ENCODE measurements around the gene AUNIP. TPM values are rescaled to one million over a fixed set of nuclear protein-coding genes. Genes with fewer than 3 reads are reported as not detected.

Gene AUNIP
- total RNA-seq, 6 donors from 2014 or later, result 0.43 to 1.1 (median 0.74) TPM; not detected in 3

- WGBS, 2 donors, result 89 to 91% methylated on average over 17 to 24 of the region's 24 CpGs
- TF ChIP-seq POLR2A (IDR thresholded peaks at IDR 0.05) (no peak), EP300 (IDR thresholded peaks at IDR 0.05) (no peak), CTCF (IDR thresholded peaks at IDR 0.05) (no peak), POLR2AphosphoS5 (IDR thresholded peaks at IDR 0.05) (no peak)
- no peaks in the 10 kb centered on the region for H3K9me3 ChIP-seq
- no peak for ATAC-seq (ENCODE audit: low FRiP score in 2 of 2)
- peak in 1 of 2 donors; percentile 51 for DNase-seq
- no peaks in the 10 kb centered on the region for H3K27me3 ChIP-seq
- H3K27ac ChIP-seq, result peak overlapping the region in 3 of 4 donors; percentile 2 to 35 (median 12)
- no peak overlapping the region for H3K4me3 ChIP-seq
- H3K36me3 ChIP-seq, result peaks cover 7 to 53% (median 43%) of the 10 kb centered on the region in 4 donors
- H3K4me1 ChIP-seq, result peaks cover 10 to 30% (median 24%) of the 10 kb centered on the region in 4 donors
These were observed 43.8 kb downstream of the AUNIP start for GRCh38 chr1:25815208-25816111.

DNA sequence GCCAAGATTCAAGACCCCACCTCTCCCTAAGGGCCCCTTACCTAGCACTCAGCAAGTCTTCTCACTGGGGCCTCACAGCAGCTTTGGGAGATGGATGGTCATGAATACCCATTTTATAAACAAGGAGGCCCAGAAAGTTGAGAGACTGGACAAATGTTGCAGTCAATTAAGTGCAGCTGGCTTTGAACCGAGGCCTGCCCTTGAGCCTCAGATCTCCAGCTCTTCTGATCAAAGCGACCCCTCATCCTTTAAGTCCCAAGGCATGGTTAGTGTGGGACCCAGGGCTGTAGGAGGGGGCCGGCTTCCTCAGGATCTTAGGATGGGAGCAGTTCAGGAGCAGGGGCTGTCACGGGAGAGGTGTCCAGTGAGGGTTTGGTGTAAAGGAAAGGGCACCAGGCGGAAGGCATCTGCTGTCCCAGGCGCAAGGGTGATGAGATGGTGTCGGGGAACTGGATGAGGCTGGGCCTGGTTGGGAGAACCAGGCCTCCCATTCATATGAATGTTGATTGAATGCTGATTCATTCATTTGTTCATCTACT lies 44.6 kb downstream of the AUNIP start:
- Histone ChIP-seq H3K27ac (no peak overlapping the region), H3K4me1 (peaks cover 10 to 32% (median 24%) of the 10 kb centered on the region in 4 donors), H3K36me3 (peaks cover 7 to 60% (median 47%) of the 10 kb centered on the region in 4 donors), H3K27me3 (no peaks in the 10 kb centered on the region), H3K9me3 (no peaks in the 10 kb centered on the region), H3K4me3 (no peak overlapping the region)
- TF ChIP-seq POLR2AphosphoS5 (IDR thresholded peaks at IDR 0.05), result no peak
- 91 to 93% methylated on average over 7 of the region's 7 CpGs for WGBS, 2 donors
- ATAC-seq (ENCODE audit: low FRiP score in 2 of 2) (no peak), DNase-seq (no peak)

- H3K4me3 ChIP-seq, result no peak overlapping the region
- no peak overlapping the region for H3K27ac ChIP-seq
- H3K27me3 ChIP-seq, result no peaks in the 10 kb centered on the region
- H3K9me3 ChIP-seq, result no peaks in the 10 kb centered on the region
- TF ChIP-seq EP300 (IDR thresholded peaks at IDR 0.05), result no peak
- no peak for TF ChIP-seq POLR2AphosphoS5 (IDR thresholded peaks at IDR 0.05)
- no peak for TF ChIP-seq POLR2A (IDR thresholded peaks at IDR 0.05)
- TF ChIP-seq CTCF (IDR thresholded peaks at IDR 0.05), result no peak
- ATAC-seq (ENCODE audit: low FRiP score in 2 of 2) (no peak), DNase-seq (peak in 1 of 2 donors; percentile 64)
- peaks cover 7 to 32% (median 21%) of the 10 kb centered on the region in 4 donors for H3K4me1 ChIP-seq
- peaks cover 7 to 67% (median 54%) of the 10 kb centered on the region in 4 donors for H3K36me3 ChIP-seq
- whole genome bisulfite sequencing, 2 donors, result 92% methylated on average over 17 to 24 of the region's 24 CpGs
These were observed 45.4 kb downstream of the AUNIP start for GRCh38 chr1:25813734-25814471.

- Histone ChIP-seq H3K36me3 (peaks cover 7 to 73% (median 61%) of the 10 kb centered on the region in 4 donors), H3K4me3 (no peak overlapping the region), H3K9me3 (no peaks in the 10 kb centered on the region), H3K27ac (no peak overlapping the region), H3K4me1 (peaks cover 3 to 29% (median 14%) of the 10 kb centered on the region in 4 donors), H3K27me3 (no peaks in the 10 kb centered on the region)
- DNase-seq (no peak), ATAC-seq (ENCODE audit: low FRiP score in 2 of 2) (no peak)
- WGBS, 2 donors, result 81 to 85% methylated on average over 11 of the region's 11 CpGs
- no peak for TF ChIP-seq CTCF (IDR thresholded peaks at IDR 0.05)
- TF ChIP-seq POLR2A (IDR thresholded peaks at IDR 0.05), result no peak
- TF ChIP-seq EP300 (IDR thresholded peaks at IDR 0.05), result no peak
- no peak for TF ChIP-seq POLR2AphosphoS5 (IDR thresholded peaks at IDR 0.05)
These were observed 46.1 kb downstream of the AUNIP start for GRCh38 chr1:25813071-25813733.

All from upper lobe of left lung (tissue), 6 donors.